Measurements from ENCODE around the gene PREX1.
"Not testable (repeated sequence)": the region's sequence is repeated elsewhere in the genome, so short reads cannot be mapped to it uniquely, and the experiment has no call there.

PREX1 gene

GRCh38 chr20:48614593-48615274 is 213.1 kb downstream of the PREX1 start:
- no peak for DNase-seq

DNA sequence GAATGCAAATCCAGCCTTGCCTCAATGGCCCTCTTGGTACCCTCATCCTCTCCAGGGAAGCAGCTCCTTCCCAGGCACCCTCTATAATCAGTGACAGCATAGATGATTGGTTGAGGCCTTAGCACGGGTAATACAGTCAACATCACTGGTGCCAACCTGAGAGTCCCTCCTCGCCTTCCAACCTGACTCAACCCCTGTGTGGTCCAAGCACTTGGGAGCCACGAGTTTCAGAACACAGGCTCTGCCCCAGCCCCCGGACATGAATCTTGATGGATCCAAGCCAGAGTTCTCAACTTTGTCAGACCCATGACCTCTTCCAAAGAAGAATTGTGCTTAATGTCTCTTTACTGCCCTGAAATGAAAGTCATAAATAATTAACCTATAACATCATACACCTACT is 213.9 kb downstream of the PREX1 start:
- no peak for DNase-seq

DNA sequence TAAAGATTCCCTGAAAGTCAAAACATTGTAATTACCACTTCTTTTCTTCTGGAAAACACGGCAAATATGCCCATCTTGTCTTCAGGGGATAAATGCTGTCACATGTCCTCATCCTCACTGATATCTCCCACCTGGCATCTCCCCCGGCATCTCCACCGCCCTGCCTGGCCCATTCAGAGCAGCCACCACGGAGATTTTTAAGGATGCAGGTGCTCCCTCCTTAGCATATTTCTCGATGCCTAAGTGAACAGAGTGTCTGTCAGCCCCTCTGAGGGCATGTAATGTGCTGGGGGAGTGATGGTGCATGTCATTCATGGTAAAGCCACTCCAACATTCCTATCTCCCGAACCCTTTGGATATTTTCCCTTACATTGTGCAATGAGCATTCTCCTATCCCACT is 215.5 kb downstream of the PREX1 start:
- no peak for DNase-seq

- no peak for DNase-seq
These were observed 216.8 kb downstream of the PREX1 start for GRCh38 chr20:48610996-48611395.

- DNase-seq: no peak
These were observed 218.3 kb downstream of the PREX1 start for GRCh38 chr20:48609491-48609978.

- no peak for DNase-seq
These were observed 219.0 kb downstream of the PREX1 start for GRCh38 chr20:48608756-48609155.

DNA sequence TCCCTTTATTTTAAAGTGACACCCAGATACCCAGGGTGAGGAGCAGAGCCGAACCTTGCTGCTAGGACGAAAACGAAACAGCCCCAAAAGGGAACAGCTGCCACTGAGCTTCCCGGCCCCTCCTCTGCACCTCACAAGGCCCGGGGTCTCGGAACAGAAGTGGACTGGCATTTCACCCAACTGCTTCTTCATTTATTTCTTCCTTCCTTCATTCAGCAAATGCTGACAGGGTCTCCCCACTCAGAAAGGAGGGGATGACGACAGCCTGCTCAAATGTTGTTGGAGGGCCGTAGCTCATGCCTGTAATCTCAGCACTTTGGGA is 220.3 kb downstream of the PREX1 start:
- no peak for DNase-seq

GRCh38 chr20:48606841-48607543 is 220.8 kb downstream of the PREX1 start:
- DNase-seq: no peak

GRCh38 chr20:48606172-48606840 is 221.5 kb downstream of the PREX1 start:
- DNase-seq: no peak

DNA sequence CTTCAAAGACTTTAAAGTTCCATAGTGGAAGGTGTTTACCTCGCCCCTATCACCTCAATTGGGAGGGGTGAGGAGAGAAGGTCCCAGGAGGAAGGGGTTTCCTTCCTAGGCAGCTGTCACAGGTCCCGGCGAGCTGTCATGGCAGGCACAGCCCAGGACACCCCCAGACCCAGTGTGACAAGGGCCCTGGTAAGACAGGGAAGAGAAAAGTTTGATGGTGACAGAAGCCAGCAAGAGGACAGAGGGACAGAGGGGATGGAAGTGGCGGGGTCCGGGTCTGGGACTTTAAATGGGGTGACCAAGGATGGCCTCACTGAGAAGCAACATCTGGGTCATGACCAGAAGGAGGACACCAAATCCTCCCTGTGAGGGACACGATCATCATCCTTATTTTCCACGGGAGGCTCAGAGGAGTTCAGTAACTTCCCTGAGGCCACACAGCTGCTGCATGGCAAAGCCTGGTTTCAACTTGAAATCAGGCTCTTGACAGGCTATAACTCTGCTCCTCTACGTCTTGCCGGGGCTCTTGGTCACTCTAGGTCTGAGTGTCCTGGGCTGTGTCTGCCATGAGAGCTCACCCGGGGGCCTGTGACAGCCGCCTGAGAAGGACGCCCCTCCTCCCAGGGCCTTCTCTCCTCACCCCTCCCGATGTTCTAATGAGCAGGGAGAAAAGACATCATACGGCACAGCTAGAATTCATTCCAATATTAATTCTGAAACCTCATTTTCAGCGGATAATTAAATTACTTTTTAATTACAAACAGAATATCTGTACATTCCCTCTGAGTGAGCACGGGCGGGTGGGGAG is 222.2 kb downstream of the PREX1 start:
- DNase-seq: no peak

DNA sequence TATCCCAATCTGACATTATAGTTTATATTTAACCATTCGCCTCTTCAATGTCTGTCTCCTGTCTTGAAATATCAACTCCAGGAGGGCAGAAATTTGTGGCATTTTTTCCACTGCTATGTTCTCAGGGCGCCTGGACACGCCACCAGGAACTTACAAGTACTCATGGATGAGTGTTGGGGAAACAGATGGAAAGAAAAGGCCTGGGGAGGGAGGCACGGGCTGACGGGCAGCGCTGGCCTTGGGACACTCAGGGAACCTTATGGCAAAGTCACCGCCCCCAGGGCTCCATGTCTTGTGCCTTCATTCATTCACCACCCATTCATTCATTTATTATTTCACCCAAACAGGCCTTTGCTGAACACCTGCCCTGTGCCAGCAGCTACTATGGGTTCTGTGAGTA is 222.9 kb downstream of the PREX1 start:
- no peak for DNase-seq

DNA sequence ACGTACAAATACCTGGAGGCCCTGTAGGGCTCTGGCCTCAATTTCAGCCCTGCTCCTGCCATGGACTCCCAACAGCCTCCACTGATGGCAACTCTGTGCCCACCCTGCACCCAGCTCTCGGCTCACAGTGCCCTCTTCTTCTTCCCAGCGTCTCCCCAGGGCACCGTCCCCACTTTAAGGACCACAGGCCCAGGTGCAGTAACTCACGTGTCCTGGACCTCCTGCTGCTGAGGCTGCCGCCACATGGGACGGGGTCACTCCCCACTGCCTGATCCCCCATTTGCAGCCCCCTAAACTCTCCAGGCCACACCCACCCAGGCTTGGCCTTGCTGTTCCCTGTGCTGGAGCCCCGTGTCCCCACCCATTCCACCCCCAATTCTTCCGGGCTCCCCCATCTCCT is 223.4 kb downstream of the PREX1 start:
- DNase-seq: no peak

DNA sequence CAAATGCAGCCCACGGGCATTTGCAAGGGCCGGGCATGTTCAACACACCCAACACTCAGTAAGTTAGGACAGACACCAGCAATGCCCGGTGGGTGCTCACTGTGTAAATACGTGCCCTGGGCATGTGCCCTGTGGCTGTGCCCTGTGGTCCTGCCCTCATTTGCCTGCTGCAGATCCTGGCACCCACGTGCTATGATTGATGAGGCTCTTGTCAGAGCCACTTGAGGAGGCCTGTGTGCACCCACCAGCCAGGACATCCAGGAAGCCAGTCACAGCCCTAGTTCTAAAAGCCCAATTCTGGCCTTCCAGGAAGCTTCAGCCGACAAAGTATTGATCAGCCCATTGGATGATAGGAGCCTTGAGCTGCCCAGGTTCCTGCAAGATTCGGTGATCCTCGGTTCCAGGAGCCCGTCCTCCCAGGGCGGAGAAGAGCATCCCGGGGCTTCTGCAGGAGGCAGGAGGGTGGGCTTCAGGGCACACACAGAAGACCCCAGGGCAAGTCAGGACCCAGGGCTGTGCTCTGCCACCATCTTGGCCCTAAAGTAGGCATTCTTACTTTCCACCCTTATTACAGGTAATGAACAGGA is 223.9 kb downstream of the PREX1 start:
- no peak for DNase-seq

- no peak for DNase-seq
These were observed 224.5 kb downstream of the PREX1 start for GRCh38 chr20:48603116-48603818.

- DNase-seq: no peak
These were observed 226.0 kb downstream of the PREX1 start for GRCh38 chr20:48601798-48602197.

DNA sequence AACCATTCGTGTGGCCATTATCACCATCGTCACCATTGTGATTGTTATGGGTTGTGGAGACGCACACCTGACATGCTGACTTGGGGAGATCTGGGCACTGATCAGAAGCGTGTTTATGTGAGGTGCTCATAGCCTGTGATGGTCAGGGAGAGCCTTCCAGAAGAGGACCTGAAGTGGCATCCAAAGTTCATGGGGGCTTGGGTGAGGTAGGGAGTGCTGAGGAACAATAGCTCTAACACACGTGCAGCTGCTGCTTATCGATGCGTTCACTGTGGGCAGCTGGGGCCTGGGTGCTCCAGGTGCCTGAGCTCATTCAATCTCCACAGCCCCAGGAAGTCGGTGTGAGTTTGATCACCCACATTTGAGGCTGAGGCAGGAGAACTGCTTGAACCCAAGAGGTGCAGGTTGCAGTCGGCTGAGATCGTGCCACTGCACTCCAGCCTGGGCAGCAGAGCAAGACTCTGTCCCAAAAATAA is 227.3 kb downstream of the PREX1 start:
- no peak for DNase-seq

DNA sequence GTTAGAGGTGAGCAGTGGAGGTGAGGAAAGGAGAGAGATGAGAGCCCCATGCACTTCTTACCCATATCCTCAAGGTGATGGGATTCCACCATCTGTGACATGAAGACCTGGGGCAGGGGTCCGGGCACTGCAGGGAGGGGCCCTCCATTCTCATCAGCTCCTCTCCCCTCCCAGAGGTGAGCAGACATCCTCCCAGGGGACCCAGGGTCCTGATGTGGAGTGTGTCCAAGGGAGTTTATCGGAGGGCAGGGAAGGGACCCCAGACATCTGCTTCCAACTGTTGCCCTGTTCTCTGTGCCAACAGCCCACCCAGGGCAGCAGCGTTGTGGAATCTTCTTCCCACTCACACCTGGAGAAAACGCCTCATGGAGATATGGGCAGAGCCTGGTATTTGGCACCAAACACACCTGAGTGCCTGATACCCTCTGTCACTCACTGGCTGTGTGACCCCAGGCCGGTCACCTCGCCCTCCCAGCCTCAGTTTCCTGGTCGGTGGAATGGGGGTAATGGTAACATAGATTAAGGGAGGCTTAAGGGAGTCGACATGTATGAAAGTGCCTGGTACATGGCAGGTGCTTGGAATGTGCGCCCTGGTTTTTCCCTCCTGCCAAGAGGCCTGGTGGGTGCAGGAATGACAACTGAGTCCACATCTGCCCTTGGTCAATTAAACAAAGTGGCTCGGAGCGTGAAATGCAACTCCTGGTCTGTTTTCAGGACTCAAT is 227.9 kb downstream of the PREX1 start:
- no peak for DNase-seq

DNA sequence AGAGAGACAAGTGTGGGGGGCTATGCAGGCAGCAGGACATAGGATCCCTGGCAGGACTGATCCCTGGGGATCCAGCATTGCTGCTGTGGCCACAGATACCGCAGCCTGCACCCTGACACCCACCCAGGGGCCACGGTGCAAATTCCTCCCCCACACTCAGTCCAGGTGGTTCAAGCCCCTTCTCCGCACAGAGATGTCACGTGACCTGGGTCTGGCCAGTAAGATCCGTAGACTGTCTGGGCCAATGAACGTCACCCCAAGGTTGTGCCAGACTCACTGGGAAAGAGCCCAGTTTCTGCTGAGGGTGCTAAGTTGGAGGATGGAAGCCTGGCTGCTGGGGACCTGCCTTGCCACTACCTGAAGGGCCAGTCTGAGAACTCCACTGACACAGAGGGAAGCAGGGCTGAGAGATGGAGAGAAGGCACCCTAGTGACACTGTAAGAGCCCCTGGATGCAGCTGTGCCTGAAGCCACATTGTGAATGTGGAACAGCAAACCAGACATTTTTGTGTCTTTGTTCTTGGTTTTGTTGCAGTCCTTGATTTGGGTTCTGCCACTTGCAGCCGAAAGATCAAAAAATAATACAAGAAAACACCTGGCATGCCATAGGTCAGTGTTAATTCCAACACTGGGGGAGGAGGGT is 228.6 kb downstream of the PREX1 start:
- DNase-seq: no peak

GRCh38 chr20:48598303-48598941 is 229.4 kb downstream of the PREX1 start:
- not testable (repeated sequence) for DNase-seq

All from NCI-H1417 treated with DMSO at 0.1 percent for 48 hours (cell line).